Measurements from ENCODE around the gene OS9. TPM values are rescaled to one million over a fixed set of nuclear protein-coding genes. Genes with fewer than 3 reads are reported as not detected.

Gene OS9
- total and polyA plus RNA-seq, 9 of the 15 experiments (the other 6 are each of a cell fraction or from before 2014, with no cell fraction given) = 4.6 to 105 (median 89.5) TPM

DNA sequence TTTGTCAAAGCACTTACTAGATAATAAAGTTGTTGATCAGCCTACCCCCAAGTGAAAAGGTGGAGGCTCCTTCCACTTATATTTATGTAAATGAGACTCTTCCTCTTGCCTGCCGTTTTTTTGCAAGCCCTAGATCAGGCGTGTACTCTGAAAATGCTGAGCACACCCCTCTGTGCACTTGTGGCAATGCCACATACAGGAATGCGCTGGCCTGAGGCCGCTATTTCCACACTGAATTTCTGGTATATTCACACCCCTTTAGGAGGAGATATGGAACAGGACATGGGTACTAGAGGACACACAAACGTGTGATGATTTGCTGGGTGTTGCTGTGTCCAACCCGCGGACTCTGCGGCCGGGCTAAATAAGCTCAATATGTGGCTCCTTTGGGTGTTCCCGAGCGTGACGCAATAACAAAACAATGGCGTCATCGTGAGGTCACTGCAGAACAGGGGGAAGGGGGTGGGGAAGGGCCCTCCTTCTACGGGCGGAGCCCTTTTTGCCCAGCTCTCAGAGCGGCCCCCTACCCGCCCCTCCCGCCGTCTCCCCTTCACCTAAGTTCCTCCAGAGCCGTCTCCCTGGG, 50.4 kb downstream of the OS9 start (continued):
- TF ChIP-seq POU5F1 (IDR thresholded peaks at IDR 0.05; ENCODE audit: borderline replicate concordance, low read depth, low read length, partially characterized antibody) (no peak), DACH1 (IDR thresholded peaks at IDR 0.05; ENCODE audit: partially characterized antibody) (peak; percentile 8), KHSRP (IDR thresholded peaks at IDR 0.05) (peak; percentile 93), CBX2 (IDR thresholded peaks at IDR 0.05; ENCODE audit: insufficient read depth, low read length, poor library complexity, severe bottlenecking) (no peak), ZNF717 (CRISPR knock-in tag; IDR thresholded peaks at IDR 0.05) (no peak), ESRRA (IDR thresholded peaks at IDR 0.05; ENCODE audit: borderline replicate concordance, low read depth) (0 out of 2 replicates have a peak, but pooled peaks have one; percentile 47), CSDE1 (IDR thresholded peaks at IDR 0.05) (peak in 1 of 2 experiments; percentile 87; a peak in 2 of 4 replicates), KLF13 (tag; IDR thresholded peaks at IDR 0.05; ENCODE audit: borderline replicate concordance, low read depth) (0 out of 2 replicates have a peak, but pooled peaks have one; percentile 41), NCOA2 (IDR thresholded peaks at IDR 0.05; ENCODE audit: partially characterized antibody in 2 of 2) (no peak), HDAC2 (IDR thresholded peaks at IDR 0.05) (peak; percentile 79; the same call in 1 of the 2 replicates), MAFK (IDR thresholded peaks at IDR 0.05; ENCODE audit: low read length) (no peak), TBL1XR1 (IDR thresholded peaks at IDR 0.05; ENCODE audit: low read length in 2 of 2) (peak in 1 of 2 experiments; percentile 92; a peak in 2 of 4 replicates)
- TF ChIP-seq, protein P1, sequence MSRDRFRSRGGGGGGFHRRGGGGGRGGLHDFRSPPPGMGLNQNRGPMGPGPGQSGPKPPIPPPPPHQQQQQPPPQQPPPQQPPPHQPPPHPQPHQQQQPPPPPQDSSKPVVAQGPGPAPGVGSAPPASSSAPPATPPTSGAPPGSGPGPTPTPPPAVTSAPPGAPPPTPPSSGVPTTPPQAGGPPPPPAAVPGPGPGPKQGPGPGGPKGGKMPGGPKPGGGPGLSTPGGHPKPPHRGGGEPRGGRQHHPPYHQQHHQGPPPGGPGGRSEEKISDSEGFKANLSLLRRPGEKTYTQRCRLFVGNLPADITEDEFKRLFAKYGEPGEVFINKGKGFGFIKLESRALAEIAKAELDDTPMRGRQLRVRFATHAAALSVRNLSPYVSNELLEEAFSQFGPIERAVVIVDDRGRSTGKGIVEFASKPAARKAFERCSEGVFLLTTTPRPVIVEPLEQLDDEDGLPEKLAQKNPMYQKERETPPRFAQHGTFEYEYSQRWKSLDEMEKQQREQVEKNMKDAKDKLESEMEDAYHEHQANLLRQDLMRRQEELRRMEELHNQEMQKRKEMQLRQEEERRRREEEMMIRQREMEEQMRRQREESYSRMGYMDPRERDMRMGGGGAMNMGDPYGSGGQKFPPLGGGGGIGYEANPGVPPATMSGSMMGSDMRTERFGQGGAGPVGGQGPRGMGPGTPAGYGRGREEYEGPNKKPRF (IDR thresholded peaks at IDR 0.05; ENCODE audit: low read depth, low read length) = no peak
- TF ChIP-seq, protein P2, sequence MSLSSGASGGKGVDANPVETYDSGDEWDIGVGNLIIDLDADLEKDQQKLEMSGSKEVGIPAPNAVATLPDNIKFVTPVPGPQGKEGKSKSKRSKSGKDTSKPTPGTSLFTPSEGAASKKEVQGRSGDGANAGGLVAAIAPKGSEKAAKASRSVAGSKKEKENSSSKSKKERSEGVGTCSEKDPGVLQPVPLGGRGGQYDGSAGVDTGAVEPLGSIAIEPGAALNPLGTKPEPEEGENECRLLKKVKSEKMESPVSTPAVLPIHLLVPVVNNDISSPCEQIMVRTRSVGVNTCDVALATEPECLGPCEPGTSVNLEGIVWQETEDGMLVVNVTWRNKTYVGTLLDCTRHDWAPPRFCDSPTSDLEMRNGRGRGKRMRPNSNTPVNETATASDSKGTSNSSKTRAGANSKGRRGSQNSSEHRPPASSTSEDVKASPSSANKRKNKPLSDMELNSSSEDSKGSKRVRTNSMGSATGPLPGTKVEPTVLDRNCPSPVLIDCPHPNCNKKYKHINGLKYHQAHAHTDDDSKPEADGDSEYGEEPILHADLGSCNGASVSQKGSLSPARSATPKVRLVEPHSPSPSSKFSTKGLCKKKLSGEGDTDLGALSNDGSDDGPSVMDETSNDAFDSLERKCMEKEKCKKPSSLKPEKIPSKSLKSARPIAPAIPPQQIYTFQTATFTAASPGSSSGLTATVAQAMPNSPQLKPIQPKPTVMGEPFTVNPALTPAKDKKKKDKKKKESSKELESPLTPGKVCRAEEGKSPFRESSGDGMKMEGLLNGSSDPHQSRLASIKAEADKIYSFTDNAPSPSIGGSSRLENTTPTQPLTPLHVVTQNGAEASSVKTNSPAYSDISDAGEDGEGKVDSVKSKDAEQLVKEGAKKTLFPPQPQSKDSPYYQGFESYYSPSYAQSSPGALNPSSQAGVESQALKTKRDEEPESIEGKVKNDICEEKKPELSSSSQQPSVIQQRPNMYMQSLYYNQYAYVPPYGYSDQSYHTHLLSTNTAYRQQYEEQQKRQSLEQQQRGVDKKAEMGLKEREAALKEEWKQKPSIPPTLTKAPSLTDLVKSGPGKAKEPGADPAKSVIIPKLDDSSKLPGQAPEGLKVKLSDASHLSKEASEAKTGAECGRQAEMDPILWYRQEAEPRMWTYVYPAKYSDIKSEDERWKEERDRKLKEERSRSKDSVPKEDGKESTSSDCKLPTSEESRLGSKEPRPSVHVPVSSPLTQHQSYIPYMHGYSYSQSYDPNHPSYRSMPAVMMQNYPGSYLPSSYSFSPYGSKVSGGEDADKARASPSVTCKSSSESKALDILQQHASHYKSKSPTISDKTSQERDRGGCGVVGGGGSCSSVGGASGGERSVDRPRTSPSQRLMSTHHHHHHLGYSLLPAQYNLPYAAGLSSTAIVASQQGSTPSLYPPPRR (CRISPR knock-in tag; IDR thresholded peaks at IDR 0.05; ENCODE audit: borderline replicate concordance) = peak; percentile 75; the same call in 1 of the 2 replicates
- TF ChIP-seq, protein P3, sequence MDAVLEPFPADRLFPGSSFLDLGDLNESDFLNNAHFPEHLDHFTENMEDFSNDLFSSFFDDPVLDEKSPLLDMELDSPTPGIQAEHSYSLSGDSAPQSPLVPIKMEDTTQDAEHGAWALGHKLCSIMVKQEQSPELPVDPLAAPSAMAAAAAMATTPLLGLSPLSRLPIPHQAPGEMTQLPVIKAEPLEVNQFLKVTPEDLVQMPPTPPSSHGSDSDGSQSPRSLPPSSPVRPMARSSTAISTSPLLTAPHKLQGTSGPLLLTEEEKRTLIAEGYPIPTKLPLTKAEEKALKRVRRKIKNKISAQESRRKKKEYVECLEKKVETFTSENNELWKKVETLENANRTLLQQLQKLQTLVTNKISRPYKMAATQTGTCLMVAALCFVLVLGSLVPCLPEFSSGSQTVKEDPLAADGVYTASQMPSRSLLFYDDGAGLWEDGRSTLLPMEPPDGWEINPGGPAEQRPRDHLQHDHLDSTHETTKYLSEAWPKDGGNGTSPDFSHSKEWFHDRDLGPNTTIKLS (IDR thresholded peaks at IDR 0.05; ENCODE audit: borderline replicate concordance, low read depth) = peak; percentile 47; the same call in 1 of the 2 replicates
- TF ChIP-seq, protein P4, sequence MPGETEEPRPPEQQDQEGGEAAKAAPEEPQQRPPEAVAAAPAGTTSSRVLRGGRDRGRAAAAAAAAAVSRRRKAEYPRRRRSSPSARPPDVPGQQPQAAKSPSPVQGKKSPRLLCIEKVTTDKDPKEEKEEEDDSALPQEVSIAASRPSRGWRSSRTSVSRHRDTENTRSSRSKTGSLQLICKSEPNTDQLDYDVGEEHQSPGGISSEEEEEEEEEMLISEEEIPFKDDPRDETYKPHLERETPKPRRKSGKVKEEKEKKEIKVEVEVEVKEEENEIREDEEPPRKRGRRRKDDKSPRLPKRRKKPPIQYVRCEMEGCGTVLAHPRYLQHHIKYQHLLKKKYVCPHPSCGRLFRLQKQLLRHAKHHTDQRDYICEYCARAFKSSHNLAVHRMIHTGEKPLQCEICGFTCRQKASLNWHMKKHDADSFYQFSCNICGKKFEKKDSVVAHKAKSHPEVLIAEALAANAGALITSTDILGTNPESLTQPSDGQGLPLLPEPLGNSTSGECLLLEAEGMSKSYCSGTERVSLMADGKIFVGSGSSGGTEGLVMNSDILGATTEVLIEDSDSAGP (CRISPR knock-in tag; IDR thresholded peaks at IDR 0.05) = 0 out of 2 replicates have a peak, but pooled peaks have one; percentile 29
